ENCODE data around the gene PDZRN3. TPM values are rescaled to one million over a fixed set of nuclear protein-coding genes. Genes with fewer than 3 reads are reported as not detected.

Gene PDZRN3
- total and polyA plus RNA-seq, 4 donors, result 0.69 to 1.8 (median 0.92) TPM

GRCh38 chr3:73516631-73517030 lies 108.1 kb downstream of the PDZRN3 start:
- DNase-seq (ENCODE audit: low spot score), result no peak
- no peaks in the 10 kb centered on the region for H3K27me3 ChIP-seq (ENCODE audit: control insufficient read depth in 4 of 4, insufficient read depth in 4 of 4, low read length in 3 of 4)
- H3K9me3 ChIP-seq (ENCODE audit: control insufficient read depth in 4 of 4, low read length in 3 of 4), result no peaks in the 10 kb centered on the region
- H3K9ac ChIP-seq (ENCODE audit: low read depth in 1 of 2, low read length in 2 of 2), result no peak overlapping the region
- H3K36me3 ChIP-seq (ENCODE audit: control insufficient read depth in 4 of 4, insufficient read depth in 3 of 4, low read depth in 1 of 4, low read length in 3 of 4), result no peaks in the 10 kb centered on the region
- no peak for TF ChIP-seq TAF1 (conservative IDR thresholded peaks at IDR 0.05)
- TF ChIP-seq MAX (IDR thresholded peaks at IDR 0.05), result no peak
- peak; percentile 40 for TF ChIP-seq NR2F2 (IDR thresholded peaks at IDR 0.05)
- TF ChIP-seq RXRA (IDR thresholded peaks at IDR 0.05), result peak in 1 of 2 donors; percentile 38
- TF ChIP-seq HNF4A (conservative IDR thresholded peaks at IDR 0.05), result peak in 1 of 2 donors; percentile 24
- TF ChIP-seq SP1 (IDR thresholded peaks at IDR 0.05), result peak; percentile 47
- WGBS, result 35% methylated on average over 5 of the region's 5 CpGs
- peaks cover 3 to 12% (median 10%) of the 10 kb centered on the region in 4 donors for H3K4me1 ChIP-seq (ENCODE audit: control insufficient read depth in 4 of 4, insufficient read depth in 4 of 4, low read length in 3 of 4)
- no peak overlapping the region for H3K27ac ChIP-seq (ENCODE audit: low read depth in 1 of 2, low read length in 2 of 2)
- H3K4me3 ChIP-seq (ENCODE audit: low read depth in 1 of 3, low read length in 3 of 3), result no peak overlapping the region

- TF ChIP-seq JUND (IDR thresholded peaks at IDR 0.05) (no peak), YY1 (IDR thresholded peaks at IDR 0.05) (peak; percentile 80), SP1 (IDR thresholded peaks at IDR 0.05) (peak; percentile 39), RAD21 (IDR thresholded peaks at IDR 0.05) (no peak), CTCF (IDR thresholded peaks at IDR 0.05; ENCODE audit: low read depth, low read length, missing input control) (no peak), TAF1 (conservative IDR thresholded peaks at IDR 0.05) (no peak), HNF4G (IDR thresholded peaks at IDR 0.05) (no peak), NR2F2 (IDR thresholded peaks at IDR 0.05) (no peak), FOXA1 (IDR thresholded peaks at IDR 0.05) (no peak), MAX (IDR thresholded peaks at IDR 0.05) (no peak), ZBTB33 (IDR thresholded peaks at IDR 0.05) (no peak), REST (IDR thresholded peaks at IDR 0.05) (no peak), EGR1 (IDR thresholded peaks at IDR 0.05; ENCODE audit: low read depth in 2 of 2) (no peak), FOXA2 (IDR thresholded peaks at IDR 0.05) (no peak), HNF4A (conservative IDR thresholded peaks at IDR 0.05) (peak in 1 of 2 donors; percentile 21)
- Histone ChIP-seq H3K9me3 (ENCODE audit: control insufficient read depth in 4 of 4, low read length in 3 of 4) (no peaks in the 10 kb centered on the region), H3K27ac (ENCODE audit: low read depth in 1 of 2, low read length in 2 of 2) (no peak overlapping the region), H3K27me3 (ENCODE audit: control insufficient read depth in 4 of 4, insufficient read depth in 4 of 4, low read length in 3 of 4) (no peaks in the 10 kb centered on the region), H3K4me3 (ENCODE audit: low read depth in 1 of 3, low read length in 3 of 3) (peak overlapping the region; percentile 7 to 22 (median 20)), H3K4me1 (ENCODE audit: control insufficient read depth in 4 of 4, insufficient read depth in 4 of 4, low read length in 3 of 4) (peaks cover 3 to 12% (median 10%) of the 10 kb centered on the region in 4 donors), H3K36me3 (ENCODE audit: control insufficient read depth in 4 of 4, insufficient read depth in 3 of 4, low read depth in 1 of 4, low read length in 3 of 4) (no peaks in the 10 kb centered on the region), H3K9ac (ENCODE audit: low read depth in 1 of 2, low read length in 2 of 2) (no peak overlapping the region)
- 25% methylated on average over 5 of the region's 5 CpGs for WGBS
- peak; percentile 72 for DNase-seq (ENCODE audit: low spot score)
These were observed 111.5 kb downstream of the PDZRN3 start for GRCh38 chr3:73513260-73513659.
